Inferior parietal cortex (tissue), 1 donor: ENCODE results near the gene HIP1R.
"Not testable (repeated sequence)": the region's sequence is repeated elsewhere in the genome, so short reads cannot be mapped to it uniquely, and the experiment has no call there.

Experiments
- DNase-seq: peaks from one replicate; pipeline ENCODE4 v3.0.0-alpha.2; 2016; ENCODE audit errors: extremely low spot score

The HIP1R gene

GRCh38 chr12:122893208-122894153 is 58.2 kb downstream of the HIP1R start:
- no peak for DNase-seq

DNA sequence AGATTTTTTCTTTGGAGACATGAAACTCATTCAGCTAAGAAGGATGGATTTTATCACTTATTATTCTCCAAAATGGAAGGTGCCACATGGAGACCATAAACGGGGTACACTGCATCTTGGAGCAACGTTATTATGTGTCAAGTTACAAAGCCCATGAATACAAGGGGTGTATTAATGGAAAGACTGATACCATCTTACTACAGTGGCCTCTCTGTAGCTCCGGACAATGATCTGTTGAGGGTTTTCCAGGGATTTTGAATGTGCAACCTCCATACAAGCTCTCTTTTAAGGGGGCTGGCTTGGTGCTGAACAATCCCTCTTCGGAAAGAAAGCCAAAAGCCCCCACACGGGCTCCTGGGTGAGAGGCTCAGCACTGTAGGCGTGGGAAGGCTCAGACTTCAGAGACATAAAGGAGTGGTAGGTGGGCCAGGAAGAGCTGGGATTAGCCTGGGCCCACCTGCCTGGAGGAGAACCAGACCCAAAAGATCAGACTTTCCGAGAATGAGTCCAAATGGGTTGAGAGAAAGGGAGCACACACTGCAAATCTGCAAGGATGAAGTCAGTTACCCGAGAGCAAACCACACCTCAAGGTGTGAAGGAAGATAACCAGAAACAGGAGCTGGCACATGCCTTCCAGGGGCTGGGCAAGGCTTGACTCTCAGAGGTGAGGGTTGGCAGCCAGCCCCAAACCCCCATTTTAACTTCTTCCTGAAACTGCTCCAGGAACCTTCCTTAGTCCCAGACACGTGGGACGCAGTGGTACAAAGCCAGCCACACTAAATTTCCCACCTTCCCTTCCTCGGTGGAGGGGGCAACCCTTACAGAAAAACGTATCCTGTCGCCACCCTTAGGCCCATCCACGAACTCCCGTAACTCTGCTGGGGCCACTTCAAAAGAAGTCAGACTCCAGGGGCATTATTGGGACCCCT is 59.2 kb downstream of the HIP1R start:
- no peak for DNase-seq

- no peak for DNase-seq
Measured at GRCh38 chr12:122895320-122895703, 60.1 kb downstream of the HIP1R start.

DNA sequence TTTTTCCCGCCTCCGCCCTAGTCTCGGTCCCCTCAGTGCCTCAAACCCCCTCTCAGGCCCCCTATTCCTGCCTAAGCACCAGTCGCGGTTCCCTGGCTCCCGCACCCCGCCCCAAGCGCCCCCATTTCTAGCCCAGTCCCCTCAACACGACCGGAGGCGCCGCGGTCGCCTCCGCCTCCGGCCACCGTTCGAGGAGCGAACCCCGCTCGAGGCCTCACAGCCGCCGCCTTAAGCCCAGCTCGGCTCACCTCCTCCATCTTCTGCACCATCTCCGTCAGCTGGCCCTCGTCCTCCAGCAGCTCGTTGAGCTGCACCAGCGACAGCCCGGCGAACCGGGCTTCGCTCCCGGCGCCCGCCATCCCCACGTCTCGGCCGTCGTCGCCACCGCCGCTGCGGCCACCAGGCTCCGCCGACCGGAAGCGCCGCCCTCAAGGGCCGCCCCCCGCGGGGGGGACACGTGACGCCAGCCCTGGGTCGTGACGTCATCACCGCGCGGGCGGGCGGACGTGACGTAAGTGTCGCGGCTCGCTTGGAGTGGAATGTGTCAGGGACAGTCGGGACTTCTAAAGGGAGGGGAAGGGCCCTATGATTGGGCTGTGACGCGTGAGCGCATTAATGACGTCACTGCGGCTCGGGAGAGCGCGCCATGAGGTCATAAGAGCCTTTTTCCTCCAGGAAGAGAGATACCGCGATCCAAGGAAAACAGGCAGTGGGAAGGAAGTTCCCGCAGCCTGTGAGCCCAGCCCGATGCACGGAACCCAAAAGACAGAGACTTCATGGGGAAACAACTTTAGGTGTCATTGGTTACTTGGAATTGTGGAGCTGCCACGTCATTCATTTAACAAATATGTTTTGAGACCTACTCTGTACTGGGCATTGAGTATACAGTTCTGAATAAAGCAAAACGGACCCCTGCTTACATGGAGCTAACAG is 60.7 kb downstream of the HIP1R start, which contains the start of gene VPS37B:
Gene VPS37B, minus strand, starts transcription at position 421 of the 933 bp plus-strand sequence. Its CDS starts 62 bp downstream, at position 359.
- DNase-seq = no peak

DNA sequence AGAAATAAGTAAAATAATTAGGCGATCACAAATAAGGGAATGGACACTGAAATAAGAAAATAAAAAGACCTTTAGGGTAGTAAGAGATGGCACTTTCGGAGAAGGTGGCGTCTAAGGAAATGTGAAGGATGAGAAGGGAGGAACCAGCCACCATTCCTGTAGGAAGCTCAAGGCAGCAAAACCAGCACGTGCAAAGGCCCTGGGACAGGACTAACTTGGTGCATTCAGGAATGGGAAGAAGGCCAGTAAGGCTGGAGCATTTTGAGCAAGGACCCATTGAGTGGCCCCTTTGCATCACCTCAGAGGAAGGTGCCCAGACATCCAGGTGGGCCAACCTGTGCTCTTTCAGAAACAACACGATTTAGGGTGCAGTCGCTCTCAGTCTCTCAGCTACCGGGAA is 61.4 kb downstream of the HIP1R start:
- DNase-seq = no peak

DNA sequence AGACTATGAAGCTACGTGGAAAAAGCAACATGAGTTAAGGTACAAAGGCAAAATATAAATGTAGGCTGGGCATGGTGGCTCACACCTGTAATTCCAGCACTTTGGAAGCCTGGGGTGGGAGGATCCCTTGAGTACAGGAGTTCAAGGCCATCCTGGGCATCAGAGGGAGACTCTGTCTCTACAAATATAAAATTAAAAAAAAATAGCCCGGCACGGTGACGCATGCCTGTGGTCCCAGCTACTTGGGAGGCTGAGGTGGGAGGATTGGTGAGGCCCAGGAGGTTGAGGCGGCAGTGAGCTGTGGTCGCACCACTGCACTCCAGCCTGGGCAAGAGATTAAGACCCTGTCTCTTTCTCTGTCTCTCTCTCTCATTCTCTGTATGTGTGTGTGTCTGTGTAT is 64.6 kb downstream of the HIP1R start:
- no peak for DNase-seq

DNA sequence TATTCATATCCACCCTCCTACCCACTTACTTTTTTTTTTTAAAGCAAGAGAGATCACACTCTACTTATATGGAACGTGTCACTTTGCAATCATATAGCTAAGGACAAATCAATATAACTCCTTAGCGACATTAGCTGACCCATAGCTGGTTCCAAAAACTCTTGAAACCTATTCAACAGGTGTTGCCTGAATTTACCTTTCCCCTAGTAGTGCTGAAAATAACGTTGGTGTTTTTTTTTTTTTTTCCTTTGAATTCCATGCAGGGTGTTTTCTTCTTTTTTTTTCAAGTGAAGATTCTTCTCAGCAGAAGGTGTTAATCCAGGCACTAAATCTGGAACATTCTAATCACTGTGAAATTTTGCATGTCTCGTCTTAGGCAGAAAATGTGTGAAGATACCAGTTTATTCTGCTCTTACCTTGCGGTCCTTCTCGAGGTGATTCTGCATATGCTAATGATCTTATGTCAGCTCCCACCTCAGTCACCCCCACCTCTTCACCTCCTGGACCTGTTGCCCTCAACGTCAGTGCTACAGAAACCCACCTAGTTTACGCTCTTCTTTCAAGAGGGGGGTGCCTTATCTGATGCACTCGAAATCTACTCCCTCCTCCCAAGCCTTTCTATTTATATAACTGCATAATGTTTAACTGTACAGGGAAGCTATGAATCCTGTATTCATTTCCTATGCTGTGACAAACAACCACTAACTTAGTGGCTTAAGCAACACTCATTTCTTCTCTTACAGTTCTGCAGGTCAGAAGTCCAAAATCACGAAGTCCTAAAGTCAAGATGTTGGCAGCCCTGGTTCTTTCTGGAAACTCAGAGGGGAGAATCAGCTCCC is 67.8 kb downstream of the HIP1R start:
- DNase-seq = no peak

DNA sequence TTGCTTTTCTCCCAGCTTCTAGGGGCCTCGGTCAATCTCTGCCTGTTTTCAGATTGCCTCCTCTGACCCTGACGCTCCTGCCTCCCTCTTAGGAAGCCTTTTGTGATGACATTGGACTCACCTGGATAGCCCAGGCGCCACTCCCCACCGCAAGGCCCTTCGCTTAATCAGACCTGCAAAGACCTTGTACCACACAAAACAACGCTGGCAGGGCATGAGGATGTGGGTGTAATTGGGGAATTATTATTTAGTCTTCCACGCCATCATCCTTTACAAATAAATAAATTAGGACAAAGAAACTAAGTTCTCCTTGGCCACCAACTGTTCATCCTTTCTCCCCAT is 68.4 kb downstream of the HIP1R start:
- DNase-seq = no peak

DNA sequence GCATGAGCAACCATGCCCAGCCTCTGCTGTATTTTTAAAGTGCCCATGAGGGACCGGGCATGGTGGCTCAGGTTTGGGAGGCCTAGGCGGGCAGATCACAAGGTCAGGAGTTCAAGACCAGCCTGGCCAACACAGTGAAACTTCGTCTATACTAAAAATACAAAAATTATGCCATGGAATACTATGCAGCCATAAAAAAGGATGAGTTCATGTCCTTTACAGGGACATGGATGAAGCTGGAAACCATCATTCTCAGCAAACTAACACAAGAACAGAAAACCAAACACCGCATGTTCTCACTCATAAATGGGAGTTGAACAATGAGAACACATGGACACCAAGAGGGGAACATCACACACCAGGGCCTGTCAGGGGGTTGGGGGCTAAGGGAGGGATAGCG is 70.0 kb downstream of the HIP1R start:
- DNase-seq = not testable (repeated sequence)

GRCh38 chr12:122908915-122909314 is 73.7 kb downstream of the HIP1R start:
- no peak for DNase-seq

- peak; percentile 61 for DNase-seq
Measured at GRCh38 chr12:122909442-122910288, 74.4 kb downstream of the HIP1R start.
